ENCODE data around the gene CHD9.

GRCh38 chr16:53152329-53152728 lies 97.5 kb downstream of the CHD9 start:
- no peak for TF ChIP-seq POLR2A (IDR thresholded peaks at IDR 0.05)
- TF ChIP-seq CTCF (IDR thresholded peaks at IDR 0.05), result no peak
- no peak for TF ChIP-seq POLR2AphosphoS5 (IDR thresholded peaks at IDR 0.05)
